GM21515 (cell line): ENCODE data around the gene CCDC117.

Source experiments
- ATAC-seq: cut with Tn5 transposase; IDR thresholded peaks from one replicate; pipeline ENCODE4 v1.9.1; 2021; ENCODE audit not compliant: unreplicated experiment

Gene CCDC117

GRCh38 chr22:28768701-28769393 lies 3.6 kb upstream of the CCDC117 start:
- ATAC-seq, result no peak

- ATAC-seq, result no peak
Measured at GRCh38 chr22:28769394-28770085, 3.0 kb upstream of the CCDC117 start.

GRCh38 chr22:28771195-28771791 lies 1.2 kb upstream of the CCDC117 start:
- ATAC-seq, result no peak

- ATAC-seq, result no peak
Measured at GRCh38 chr22:28773461-28773867, 969 bp downstream of the CCDC117 start.

- no peak for ATAC-seq
Measured at GRCh38 chr22:28774378-28774777, 1.9 kb downstream of the CCDC117 start.

GRCh38 chr22:28779833-28780232 lies 7.3 kb downstream of the CCDC117 start:
- ATAC-seq, result no peak

- ATAC-seq, result no peak
Measured at GRCh38 chr22:28780296-28780695, 7.8 kb downstream of the CCDC117 start.

- no peak for ATAC-seq
Measured at GRCh38 chr22:28783786-28784671, 11.5 kb downstream of the CCDC117 start.

- ATAC-seq, result no peak
Measured at GRCh38 chr22:28788601-28789000, 16.1 kb downstream of the CCDC117 start.

- no peak for ATAC-seq
Measured at GRCh38 chr22:28791124-28791523, 18.6 kb downstream of the CCDC117 start.

- ATAC-seq, result peak; percentile 65
Measured at GRCh38 chr22:28791841-28792490, 19.5 kb downstream of the CCDC117 start.

- ATAC-seq, result peak; percentile 12
Measured at GRCh38 chr22:28792491-28793383, 20.2 kb downstream of the CCDC117 start.

GRCh38 chr22:28793976-28794584 lies 21.6 kb downstream of the CCDC117 start:
- no peak for ATAC-seq

- no peak for ATAC-seq
Measured at GRCh38 chr22:28795071-28795693, 22.7 kb downstream of the CCDC117 start.

- no peak for ATAC-seq
Measured at GRCh38 chr22:28795932-28796856, 23.7 kb downstream of the CCDC117 start.

- no peak for ATAC-seq
Measured at GRCh38 chr22:28798810-28799605, 26.5 kb downstream of the CCDC117 start.
